SHP77 treated with DMSO at 0.1 percent for 48 hours (cell line): ENCODE results near the gene EDEM2.
"Not testable (repeated sequence)": the region's sequence is repeated elsewhere in the genome, so short reads cannot be mapped to it uniquely, and the experiment has no call there.

Source experiments
- DNase-seq: peaks from one replicate; lab custom pipeline; 2025; lab: John Stamatoyannopoulos, UW

Gene EDEM2

GRCh38 chr20:35168701-35169409 lies 21.7 kb upstream of the EDEM2 start:
- DNase-seq = not testable (repeated sequence)

GRCh38 chr20:35167787-35168186 lies 20.7 kb upstream of the EDEM2 start:
- DNase-seq = no peak

DNA sequence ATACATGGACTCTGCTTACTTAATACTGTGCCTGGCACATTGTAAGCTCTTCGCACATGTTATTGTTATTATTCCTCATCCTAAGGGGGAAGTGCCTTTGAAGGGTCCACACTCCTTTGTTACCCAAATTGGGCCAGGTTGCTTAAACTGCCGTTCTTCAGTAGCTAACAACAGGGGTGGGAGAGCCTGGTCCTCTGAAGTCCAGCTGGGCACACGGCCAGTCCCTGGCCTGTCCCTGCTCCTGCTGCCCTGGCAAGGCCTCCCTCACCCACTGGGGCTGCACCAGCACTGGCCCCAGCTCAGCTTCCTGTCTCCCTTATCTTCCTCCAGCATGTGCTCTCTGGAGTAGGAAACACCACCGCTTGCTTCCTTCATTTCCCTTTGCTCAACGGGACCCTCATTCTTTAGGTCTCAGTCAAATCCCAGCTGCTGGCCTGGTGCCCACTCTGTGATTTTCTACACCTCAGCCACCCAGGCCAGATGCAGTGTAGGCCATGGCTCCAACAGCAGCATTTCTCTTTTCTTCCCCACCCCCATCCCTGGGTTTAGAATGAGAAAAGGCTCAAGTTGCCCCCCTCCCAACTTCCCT lies 19.2 kb upstream of the EDEM2 start:
- no peak for DNase-seq

DNA sequence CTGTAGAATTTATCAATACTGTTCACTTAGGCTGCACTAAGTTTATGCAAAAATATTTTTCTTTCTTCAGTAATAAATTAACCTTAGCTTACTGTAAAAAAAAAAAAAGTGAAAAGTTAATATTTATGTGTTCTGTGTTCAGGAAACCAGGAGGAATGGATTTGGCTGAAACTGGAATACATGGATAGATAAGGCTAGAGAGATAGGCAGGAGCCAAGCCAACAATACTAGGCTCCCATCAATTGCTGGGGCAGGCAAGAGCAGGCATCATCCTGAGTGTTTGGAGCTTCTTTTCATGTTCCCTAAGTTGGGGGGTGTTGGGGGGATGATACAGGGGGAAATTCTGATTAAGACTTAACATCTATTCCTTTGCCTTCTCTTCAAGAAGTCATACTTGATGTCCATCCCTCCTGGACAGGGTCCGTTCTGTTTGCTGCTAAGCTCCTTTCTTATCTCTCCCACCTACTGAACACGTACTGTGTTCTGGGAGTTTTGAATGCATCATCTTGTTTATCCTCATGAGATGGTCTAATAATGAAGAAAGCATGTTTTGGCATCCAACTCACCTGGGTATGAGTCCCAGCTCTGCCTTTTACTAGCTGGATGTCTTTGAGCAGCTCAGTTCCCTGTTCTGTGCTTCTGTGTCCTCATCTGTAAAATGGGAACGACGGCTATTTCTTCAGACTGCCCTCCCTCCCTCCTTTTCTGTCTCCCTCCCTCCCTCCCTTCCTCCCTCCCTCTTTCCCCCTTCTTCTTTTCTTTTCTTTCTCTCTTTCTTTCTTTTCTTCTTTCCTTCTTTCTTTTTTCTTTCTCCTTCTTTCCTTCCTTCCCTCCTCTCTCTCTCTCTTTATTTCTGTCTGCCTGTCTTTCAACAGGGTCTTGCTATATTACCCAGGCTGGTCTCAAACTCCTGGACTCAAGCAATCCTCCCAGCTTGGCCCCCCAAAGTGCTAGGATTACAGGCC lies 18.4 kb upstream of the EDEM2 start:
- no peak for DNase-seq

DNA sequence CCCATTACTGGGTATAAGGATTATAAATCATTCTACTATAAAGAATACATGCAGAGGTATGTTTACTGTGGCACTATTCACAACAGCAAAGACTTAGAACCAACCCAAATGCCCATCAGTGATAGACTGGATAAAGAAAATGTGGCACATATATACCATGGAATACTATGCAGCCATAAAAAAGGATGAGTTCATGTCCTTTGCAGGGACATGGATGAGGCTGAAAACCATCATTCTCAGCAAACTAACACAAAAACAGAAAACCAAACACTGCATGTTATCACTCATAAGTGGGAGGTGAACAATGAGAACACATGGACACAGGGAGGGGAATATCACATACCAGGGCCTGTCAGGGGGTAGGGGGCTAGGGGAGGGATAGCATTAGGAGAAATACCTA lies 17.4 kb upstream of the EDEM2 start:
- DNase-seq = not testable (repeated sequence)

GRCh38 chr20:35160341-35160740 lies 13.2 kb upstream of the EDEM2 start:
- not testable (repeated sequence) for DNase-seq

- DNase-seq = no peak
These were observed 9.8 kb upstream of the EDEM2 start for GRCh38 chr20:35156978-35157377.

DNA sequence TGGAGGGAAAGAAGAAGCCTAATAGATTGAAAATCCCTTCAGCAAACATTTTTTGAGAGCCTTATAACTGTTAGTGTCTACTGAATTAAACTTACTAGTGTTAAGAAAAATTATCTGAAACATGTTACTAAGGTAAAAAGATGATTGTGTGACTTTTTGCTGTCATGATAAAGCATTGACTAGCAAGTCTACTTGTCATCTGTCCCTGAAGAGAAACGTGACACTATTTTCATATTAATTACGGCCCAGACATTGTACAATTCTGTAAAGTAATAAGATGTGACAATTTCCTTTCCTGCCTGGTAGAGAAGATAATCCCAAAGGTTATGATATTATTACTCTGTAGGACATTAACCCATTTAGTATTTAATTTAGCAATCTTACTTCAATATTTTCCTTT lies 8.8 kb upstream of the EDEM2 start:
- no peak for DNase-seq

GRCh38 chr20:35151736-35152135 lies 4.6 kb upstream of the EDEM2 start:
- DNase-seq = no peak

DNA sequence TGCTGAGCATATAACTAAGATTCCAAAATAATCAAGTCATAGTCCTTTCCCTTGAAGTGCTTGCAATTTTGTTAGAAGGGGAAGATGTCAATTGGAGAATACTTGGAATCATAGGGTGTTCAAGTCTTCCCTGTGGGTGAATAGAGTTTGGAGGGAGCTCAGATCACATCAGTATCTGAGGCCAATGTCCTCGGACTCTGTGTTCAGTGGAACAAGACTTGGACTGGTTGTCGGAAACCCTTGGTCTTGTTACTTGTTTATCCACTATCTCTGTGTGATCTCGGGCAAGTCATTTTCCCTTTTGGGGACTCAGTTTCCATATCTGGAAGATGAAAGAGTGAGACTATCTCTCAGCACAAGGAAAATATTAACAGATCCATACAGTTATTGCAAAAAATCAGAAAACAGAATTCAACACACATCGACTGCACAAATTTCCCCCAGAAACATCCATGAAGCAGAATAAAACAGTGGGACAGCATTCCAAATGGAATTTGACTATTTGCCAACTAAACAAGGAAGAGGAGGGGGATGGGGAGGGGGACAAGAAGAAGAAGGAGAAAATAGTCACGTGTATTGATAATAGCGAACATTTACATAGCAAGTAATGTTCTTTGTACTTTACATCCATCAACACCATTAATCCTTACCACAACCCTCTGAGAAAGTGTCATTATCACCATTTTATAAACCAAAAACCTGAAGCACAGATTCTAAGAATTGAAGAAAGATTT lies 3.9 kb upstream of the EDEM2 start:
- DNase-seq = no peak

GRCh38 chr20:35147575-35148071 lies 487 bp upstream of the EDEM2 start:
- not testable (repeated sequence) for DNase-seq

DNA sequence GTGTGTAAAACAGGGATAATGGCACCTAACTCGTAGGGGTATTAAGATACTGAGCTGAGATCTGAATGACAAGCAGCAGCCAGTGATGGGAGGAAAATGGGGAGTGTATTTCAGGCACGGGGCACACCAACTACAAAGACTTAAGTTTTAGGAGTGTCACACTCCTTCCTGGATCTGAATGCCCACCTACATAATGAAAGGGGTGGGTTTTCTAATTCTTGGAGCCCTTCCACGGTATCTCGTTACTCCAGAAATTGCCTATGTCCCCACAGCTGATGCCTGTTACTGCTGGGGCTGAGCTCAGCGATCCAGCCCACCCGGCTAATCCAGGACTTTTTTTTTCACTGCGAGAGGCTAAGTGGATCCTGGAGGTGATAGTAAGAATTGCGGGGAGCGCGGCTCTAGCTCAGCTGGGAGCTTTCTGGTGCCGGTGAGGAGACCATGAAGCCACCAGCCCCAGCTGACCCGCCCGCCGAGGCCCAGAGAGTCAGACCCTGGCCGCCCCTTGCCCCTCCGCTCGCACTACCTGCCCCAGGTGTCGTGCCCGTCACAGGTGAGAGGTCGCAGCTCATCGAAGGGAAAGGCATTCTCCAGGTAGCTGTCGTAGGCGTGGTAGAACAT lies 727 bp downstream of the EDEM2 start:
- DNase-seq = no peak

GRCh38 chr20:35145141-35145564 lies 2.0 kb downstream of the EDEM2 start:
- DNase-seq = peak; percentile 12

- DNase-seq = no peak
These were observed 2.4 kb downstream of the EDEM2 start for GRCh38 chr20:35144694-35145093.

- DNase-seq = no peak
These were observed 11.1 kb downstream of the EDEM2 start for GRCh38 chr20:35135867-35136586.

GRCh38 chr20:35134880-35135279 lies 12.3 kb downstream of the EDEM2 start:
- DNase-seq = no peak

DNA sequence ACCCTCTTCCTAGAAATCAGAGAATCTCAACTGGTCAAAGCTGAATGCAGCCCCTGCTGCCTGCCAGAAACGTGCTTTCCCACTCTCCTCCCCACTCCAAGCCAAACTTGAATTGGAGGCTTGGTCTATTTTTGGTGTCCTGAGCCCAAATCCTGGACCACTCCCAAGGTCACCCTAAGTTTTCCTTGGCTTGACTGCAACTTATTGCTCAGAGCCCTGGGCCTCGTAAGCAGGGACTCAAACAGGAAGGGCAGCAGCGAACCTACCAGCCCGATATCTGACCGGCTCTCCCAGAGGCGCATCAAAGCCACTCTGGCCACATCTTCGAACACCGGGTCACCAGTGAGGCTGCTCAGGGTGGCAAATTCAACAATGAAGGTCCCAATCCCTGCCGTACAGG lies 12.7 kb downstream of the EDEM2 start:
- no peak for DNase-seq

DNA sequence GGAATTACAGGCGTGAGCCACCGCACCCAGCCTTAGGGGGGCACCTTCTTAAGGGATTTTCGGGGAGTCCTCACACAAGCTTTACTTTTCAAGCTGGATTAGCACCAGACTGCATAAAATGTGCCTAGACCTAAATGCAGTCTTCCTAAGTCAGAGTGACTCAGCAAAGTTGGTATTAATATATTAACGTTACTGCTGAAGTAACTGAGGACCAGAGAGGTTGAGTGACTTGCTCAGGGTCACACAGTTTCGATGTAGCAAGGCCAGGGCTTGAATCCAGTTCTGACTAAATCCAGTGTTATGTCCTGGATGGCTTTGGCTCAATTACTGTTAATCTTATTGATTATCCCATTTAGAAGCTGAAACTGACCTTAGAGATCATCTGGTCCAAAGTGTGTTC lies 13.4 kb downstream of the EDEM2 start:
- no peak for DNase-seq

GRCh38 chr20:35133031-35133430 lies 14.1 kb downstream of the EDEM2 start:
- DNase-seq = no peak

- DNase-seq = no peak
These were observed 15.2 kb downstream of the EDEM2 start for GRCh38 chr20:35131934-35132333.

DNA sequence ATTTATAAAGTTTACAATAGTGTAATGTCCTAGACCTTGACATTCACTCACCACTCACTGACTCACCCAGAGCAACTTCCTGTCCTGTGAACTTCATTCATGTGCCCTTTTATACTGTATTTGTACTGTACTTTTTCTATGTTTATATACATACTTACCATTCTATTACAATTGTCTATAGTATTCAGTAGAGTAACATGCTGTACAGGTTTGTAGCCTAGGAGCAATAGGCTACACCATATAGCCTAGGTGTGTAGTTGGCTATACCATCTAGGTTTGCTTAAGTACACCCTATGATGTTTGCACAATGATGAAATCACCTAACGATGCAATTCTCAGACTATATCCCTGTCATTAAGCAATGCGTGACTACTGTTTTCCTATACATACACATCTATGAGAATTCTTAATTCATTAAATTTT lies 17.5 kb downstream of the EDEM2 start:
- DNase-seq = no peak
